ELF-1 (cell line): ENCODE measurements around the gene SPTSSA.
"Not testable (repeated sequence)": the region's sequence is repeated elsewhere in the genome, so short reads cannot be mapped to it uniquely, and the experiment has no call there.

Source experiments
- DNase-seq: peaks from one replicate; pipeline ENCODE4 v3.0.0-alpha.2; 2016; ENCODE audit warnings: low read depth, low spot score

The SPTSSA gene

GRCh38 chr14:34462132-34462893 lies at the start of gene SPTSSA:
Gene SPTSSA (minus strand): TSS chr14:34462240. CDS start chr14:34462207, 33 bp downstream.
- DNase-seq = peak; percentile 76

DNA sequence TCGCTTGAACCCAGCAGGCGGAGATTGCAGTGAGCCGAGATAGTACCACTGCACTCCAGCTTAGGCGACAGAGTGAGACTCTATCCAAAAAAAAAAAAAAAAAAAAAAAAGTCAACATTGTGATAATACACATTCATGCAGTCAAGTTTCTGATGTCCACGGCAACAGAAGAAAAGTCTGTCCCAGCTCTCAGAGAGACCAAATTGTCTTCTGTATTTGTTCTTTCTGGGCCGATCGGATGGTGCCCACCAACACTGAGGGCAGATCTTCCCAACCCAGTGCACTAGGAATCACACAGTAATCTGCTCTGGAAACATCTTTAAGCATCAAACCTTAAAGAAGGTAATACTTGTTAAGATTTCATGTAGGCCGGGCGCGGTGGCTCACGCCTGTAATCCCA lies 45.8 kb upstream of the SPTSSA start:
- no peak for DNase-seq

GRCh38 chr14:34507459-34507858 lies 45.4 kb upstream of the SPTSSA start:
- DNase-seq = no peak

DNA sequence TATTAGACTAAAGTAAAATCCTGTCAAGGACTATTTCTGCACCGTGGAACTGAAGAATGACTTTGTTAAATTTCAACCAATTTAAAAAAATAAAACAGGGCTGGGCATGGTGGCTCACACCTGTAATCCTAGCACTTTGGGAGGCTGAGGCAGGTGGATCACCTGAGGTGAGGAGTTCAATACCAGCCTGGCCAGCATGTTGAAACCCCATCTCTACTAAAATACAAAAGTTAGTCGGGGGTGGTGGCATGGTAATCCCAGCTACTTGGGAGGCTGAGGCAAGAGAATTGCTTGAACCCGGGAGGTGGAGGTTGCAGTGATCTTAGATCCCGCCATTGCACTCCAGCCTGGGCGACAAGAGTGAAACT lies 43.1 kb upstream of the SPTSSA start:
- not testable (repeated sequence) for DNase-seq

DNA sequence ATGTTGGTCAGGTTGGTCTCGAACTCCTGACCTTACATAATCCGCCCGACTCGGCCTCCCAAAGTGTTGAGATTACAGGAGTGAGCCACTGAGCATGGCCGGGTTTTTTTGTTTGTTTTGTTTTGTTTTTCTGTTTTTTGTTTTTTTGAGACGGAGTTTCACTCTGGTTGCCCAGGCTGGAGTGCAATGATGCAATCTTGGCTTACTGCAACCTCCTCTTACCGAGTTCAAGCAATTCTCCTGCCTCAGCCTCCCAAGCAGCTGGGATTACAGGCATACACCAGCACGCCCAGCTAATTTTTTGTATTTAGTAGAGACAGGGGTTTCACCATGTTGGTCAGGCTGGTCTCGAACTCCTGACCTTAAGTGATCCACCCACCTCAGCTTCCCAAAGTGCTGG lies 42.0 kb upstream of the SPTSSA start:
- DNase-seq = not testable (repeated sequence)

DNA sequence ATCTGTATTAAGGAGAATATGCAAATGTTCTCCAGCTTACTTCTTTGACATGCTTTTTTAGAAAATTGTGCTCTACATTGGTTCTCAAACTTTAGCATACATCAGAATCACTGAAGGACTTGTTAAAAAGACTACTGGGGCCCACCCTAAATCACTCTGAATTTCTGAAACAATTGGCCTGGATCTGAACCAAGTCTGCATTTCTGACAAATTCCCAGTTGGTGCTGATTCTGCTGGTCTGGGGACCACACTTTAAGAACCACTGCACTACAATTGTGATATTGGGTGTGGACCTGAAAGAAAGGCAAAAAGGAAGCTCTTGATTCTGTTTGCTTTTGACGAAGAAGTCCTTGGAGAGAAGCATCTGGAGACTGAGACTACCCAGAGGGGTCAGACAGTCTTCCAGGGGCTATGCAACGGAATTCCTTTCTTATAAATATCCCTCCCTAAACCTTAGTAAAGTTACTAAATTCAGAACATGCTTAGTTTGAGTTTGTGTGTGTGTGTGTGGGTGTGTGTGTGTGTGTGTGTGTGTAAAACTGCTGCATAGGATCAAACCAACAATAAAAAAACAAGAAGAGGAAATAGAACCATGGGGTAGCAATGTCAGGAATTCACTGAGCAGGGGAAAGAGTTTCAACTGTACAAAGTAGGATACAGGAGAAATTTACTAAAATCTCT lies 40.6 kb upstream of the SPTSSA start:
- DNase-seq = no peak

- DNase-seq = no peak
Observed at GRCh38 chr14:34502001-34502400, 40.0 kb upstream of the SPTSSA start.

GRCh38 chr14:34501004-34501580 lies 39.1 kb upstream of the SPTSSA start:
- DNase-seq = no peak

- peak; percentile 34 for DNase-seq
Observed at GRCh38 chr14:34498684-34499412, 36.8 kb upstream of the SPTSSA start.

DNA sequence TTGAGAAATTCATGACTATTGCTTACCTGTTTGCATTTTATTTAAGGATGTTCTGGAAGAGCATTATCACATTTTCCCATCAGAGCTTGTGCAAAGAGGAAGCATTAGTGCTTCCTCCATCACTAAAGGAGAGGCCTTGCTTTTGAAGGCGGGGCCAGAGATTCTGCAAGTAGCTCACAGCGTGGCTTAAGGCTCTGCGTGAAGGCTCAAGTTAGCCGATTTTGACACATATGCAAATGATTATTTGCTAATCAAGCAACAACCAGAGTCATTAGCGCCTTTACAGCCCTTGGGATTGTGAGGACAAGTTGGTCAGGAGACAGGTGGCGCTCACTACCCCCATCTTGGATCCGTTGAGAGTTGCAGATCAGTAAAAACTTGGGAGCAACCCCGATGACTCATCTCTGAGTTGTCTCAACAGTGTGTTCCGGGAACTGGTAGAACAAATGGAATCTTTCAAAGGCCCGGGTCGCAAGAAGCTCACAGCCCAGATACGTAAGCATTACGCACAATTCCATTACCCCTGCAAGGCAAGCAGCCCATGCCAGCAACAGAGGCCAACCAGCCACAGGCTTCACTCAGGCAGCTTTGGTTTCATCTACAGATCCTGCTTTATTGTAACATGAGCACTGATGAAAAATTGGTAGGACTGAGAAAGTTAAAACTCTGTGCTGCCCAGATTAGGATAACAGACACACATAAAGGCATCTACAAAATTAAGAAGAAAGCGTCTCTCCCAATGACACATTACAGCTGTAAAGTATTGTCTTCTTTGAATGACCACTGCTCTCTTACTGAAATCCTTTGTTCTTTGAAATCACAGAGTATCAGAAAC lies 34.9 kb upstream of the SPTSSA start:
- DNase-seq = peak; percentile 93

DNA sequence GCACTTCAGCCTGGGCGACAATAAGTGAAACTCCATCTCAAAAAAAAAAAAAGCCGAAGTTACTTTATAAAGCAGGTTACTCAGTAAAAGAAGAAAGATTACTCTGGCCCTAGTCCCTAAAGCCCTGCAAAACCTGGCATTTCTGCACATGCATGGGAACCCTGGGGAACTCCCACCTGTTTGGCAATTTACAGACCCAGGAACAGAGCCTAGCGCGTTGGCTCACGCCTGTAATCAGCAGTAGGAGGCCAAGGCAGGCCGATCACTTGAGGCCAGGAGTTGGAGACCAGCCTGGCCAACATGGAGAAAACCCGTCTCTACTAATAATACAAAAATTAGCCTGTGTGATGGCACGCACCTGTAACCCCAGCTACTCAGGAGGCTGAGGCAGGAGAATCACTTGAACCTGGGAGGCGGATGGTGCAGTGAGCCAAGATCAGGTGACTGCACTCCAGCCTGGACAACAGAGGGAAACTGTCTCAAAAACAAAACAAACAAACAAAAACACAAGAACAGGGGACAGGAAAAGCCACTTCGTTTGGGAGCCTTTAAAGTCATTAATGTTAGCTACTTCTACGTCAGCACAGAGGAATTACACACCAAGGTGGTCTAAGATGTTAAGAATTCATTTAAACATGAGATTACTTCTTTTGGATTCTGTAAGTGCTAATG lies 34.1 kb upstream of the SPTSSA start:
- DNase-seq = no peak

DNA sequence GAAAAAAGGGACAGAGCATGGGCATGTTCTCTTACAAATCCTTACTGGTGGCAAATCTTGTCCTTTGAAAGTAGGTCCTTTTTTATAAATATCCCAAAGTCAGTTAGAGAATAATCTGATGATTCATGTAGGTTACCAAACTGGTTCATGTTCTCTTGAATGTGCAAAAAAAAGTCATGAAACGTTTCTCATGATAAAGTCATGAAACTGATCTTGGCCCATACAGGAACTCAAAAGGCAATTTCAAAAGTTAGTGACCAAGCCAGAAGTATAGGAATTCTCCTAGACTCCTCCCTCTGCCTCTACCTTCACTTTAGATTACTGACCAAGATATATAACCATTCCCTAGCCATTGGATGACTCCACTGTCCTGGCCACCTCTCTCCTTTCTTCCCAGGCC lies 27.3 kb upstream of the SPTSSA start:
- no peak for DNase-seq

- DNase-seq = no peak
Observed at GRCh38 chr14:34488528-34488927, 26.5 kb upstream of the SPTSSA start.

GRCh38 chr14:34484726-34485125 lies 22.7 kb upstream of the SPTSSA start:
- DNase-seq = no peak

DNA sequence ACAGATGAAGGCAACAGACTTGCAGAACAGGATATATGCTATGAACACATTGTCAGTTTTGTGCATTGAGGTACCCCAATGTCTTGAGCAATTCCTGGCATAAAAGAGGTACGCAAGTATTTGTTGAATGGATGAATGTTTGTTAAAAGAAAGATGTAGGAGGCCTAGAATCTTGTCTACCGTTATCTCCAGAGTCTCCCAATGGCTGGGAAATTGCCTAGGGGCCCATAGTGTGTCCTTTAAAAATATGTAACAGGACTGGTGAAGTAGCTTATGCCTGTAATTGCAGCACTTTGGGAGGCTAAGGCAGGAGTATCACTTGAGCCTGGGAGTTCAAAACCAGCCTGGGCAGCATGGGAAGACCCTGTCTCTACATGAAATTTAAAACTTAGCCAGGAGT lies 20.4 kb upstream of the SPTSSA start:
- DNase-seq = no peak

DNA sequence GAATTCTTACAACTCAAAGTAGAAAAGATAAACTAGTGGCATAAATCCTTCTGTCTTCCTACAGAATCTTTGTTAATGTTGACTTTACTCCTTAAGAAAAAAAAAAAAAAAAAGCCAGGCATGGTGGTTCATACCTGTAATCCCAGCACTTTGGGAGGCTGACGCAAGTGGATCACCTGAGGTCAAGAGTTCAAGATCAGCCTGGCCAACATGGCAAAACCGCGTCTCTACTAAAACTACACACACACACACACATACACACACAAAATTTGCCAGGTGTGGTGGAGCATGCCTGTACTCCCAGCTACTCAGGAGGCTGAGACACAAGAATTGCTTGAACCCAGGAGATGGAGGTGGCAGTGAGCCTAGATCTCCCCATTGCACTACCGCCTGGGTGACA lies 17.7 kb upstream of the SPTSSA start:
- no peak for DNase-seq

- DNase-seq = no peak
Observed at GRCh38 chr14:34478261-34478660, 16.2 kb upstream of the SPTSSA start.

GRCh38 chr14:34476036-34476435 lies 14.0 kb upstream of the SPTSSA start:
- DNase-seq = not testable (repeated sequence)

- no peak for DNase-seq
Observed at GRCh38 chr14:34475163-34475562, 13.1 kb upstream of the SPTSSA start.

GRCh38 chr14:34474187-34474679 lies 12.2 kb upstream of the SPTSSA start:
- no peak for DNase-seq
